Muscle layer of duodenum (tissue), 2 donors: ENCODE results near the gene STK36.

Source experiments
- H3K27ac ChIP-seq: one replicate; pipeline ENCODE4 v1.7.0; 2013; ENCODE audit warnings: mild to moderate bottlenecking, low read length
- H3K27me3 ChIP-seq: one replicate; pipeline ENCODE4 v1.7.0; 2013; ENCODE audit warnings: low read depth, mild to moderate bottlenecking, control low read depth, low read length
- H3K36me3 ChIP-seq, 2 donors: one replicate each; pipeline ENCODE4 v1.7.0; 2013; ENCODE audit warnings: low read length in 2 of 2, control low read depth in 1 of 2, mild to moderate bottlenecking in 1 of 2; ENCODE audit not compliant: insufficient read depth in 2 of 2, control insufficient read depth in 1 of 2
- H3K4me1 ChIP-seq, 2 donors: one replicate each; pipeline ENCODE4 v1.7.0; 2013; ENCODE audit warnings: low read length in 2 of 2, mild to moderate bottlenecking in 2 of 2, control low read depth in 1 of 2, moderate library complexity in 1 of 2; ENCODE audit not compliant: insufficient read depth in 2 of 2, control insufficient read depth in 1 of 2
- H3K4me3 ChIP-seq, 2 donors: one replicate each; pipeline ENCODE4 v1.7.0; 2013; ENCODE audit warnings: low read length in 2 of 2, low read depth in 1 of 2, mild to moderate bottlenecking in 1 of 2
- H3K9me3 ChIP-seq, 2 donors: one replicate each; pipeline ENCODE4 v1.7.0; 2013; ENCODE audit warnings: low read length in 2 of 2, control low read depth in 1 of 2, mild to moderate bottlenecking in 1 of 2; ENCODE audit not compliant: control insufficient read depth in 1 of 2
- donor health status: healthy.

Gene STK36

GRCh38 chr2:218703341-218703740 is 31.5 kb downstream of the STK36 start:
- H3K27me3 ChIP-seq = no peaks in the 10 kb centered on the region
- H3K4me3 ChIP-seq = no peak overlapping the region
- no peak overlapping the region for H3K27ac ChIP-seq
- H3K36me3 ChIP-seq = peaks cover 0 to 20% of the 10 kb centered on the region in 2 donors
- H3K4me1 ChIP-seq = no peaks in the 10 kb centered on the region
- H3K9me3 ChIP-seq = no peaks in the 10 kb centered on the region

- Histone ChIP-seq H3K9me3 (no peaks in the 10 kb centered on the region), H3K36me3 (peaks cover 0 to 6% of the 10 kb centered on the region in 2 donors), H3K4me3 (no peak overlapping the region), H3K27ac (no peak overlapping the region), H3K27me3 (no peaks in the 10 kb centered on the region), H3K4me1 (peaks cover 0 to 8% of the 10 kb centered on the region in 2 donors)
Observed at GRCh38 chr2:218708086-218708485, 36.2 kb downstream of the STK36 start.

GRCh38 chr2:218709908-218710307 is 38.0 kb downstream of the STK36 start:
- H3K4me3 ChIP-seq = peak overlapping the region in 1 of 2 donors; percentile 83
- peaks cover 0 to 8% of the 10 kb centered on the region in 2 donors for H3K4me1 ChIP-seq
- no peak overlapping the region for H3K27ac ChIP-seq
- H3K27me3 ChIP-seq = no peaks in the 10 kb centered on the region
- H3K9me3 ChIP-seq = no peaks in the 10 kb centered on the region
- H3K36me3 ChIP-seq = peaks cover 0 to 6% of the 10 kb centered on the region in 2 donors

GRCh38 chr2:218710334-218710686 is 38.4 kb downstream of the STK36 start:
- no peak overlapping the region for H3K27ac ChIP-seq
- H3K9me3 ChIP-seq = no peaks in the 10 kb centered on the region
- peak overlapping the region; percentile 83 to 84 for H3K4me3 ChIP-seq
- no peaks in the 10 kb centered on the region for H3K27me3 ChIP-seq
- peaks cover 0 to 8% of the 10 kb centered on the region in 2 donors for H3K4me1 ChIP-seq
- peaks cover 0 to 6% of the 10 kb centered on the region in 2 donors for H3K36me3 ChIP-seq

- Histone ChIP-seq H3K4me1 (peaks cover 0 to 8% of the 10 kb centered on the region in 2 donors), H3K27ac (peak within 1 kb of the TSS; percentile 85), H3K9me3 (no peaks in the 10 kb centered on the region), H3K27me3 (no peaks in the 10 kb centered on the region), H3K4me3 (peak within 1 kb of the TSS; percentile 83 to 84), H3K36me3 (peaks cover 0 to 6% of the 10 kb centered on the region in 2 donors)
Observed at GRCh38 chr2:218710687-218711549, 39.0 kb downstream of the STK36 start, which contains the start of gene TTLL4. TSS of gene TTLL4 (plus strand) at chr2:218710835. CDS start at chr2:218737677, 26,842 bp downstream.

GRCh38 chr2:218711550-218711929 is 39.7 kb downstream of the STK36 start:
- peak overlapping the region; percentile 83 to 84 for H3K4me3 ChIP-seq
- peaks cover 0 to 8% of the 10 kb centered on the region in 2 donors for H3K4me1 ChIP-seq
- no peaks in the 10 kb centered on the region for H3K27me3 ChIP-seq
- H3K36me3 ChIP-seq = peaks cover 0 to 6% of the 10 kb centered on the region in 2 donors
- H3K27ac ChIP-seq = peak overlapping the region; percentile 85
- H3K9me3 ChIP-seq = no peaks in the 10 kb centered on the region

GRCh38 chr2:218713922-218714321 is 42.0 kb downstream of the STK36 start:
- H3K9me3 ChIP-seq = no peaks in the 10 kb centered on the region
- H3K27me3 ChIP-seq = no peaks in the 10 kb centered on the region
- H3K36me3 ChIP-seq = peaks cover 0 to 6% of the 10 kb centered on the region in 2 donors
- no peak overlapping the region for H3K27ac ChIP-seq
- H3K4me1 ChIP-seq = peaks cover 0 to 8% of the 10 kb centered on the region in 2 donors
- no peak overlapping the region for H3K4me3 ChIP-seq

GRCh38 chr2:218716070-218716469 is 44.2 kb downstream of the STK36 start:
- Histone ChIP-seq H3K4me1 (peaks cover 0 to 8% of the 10 kb centered on the region in 2 donors), H3K4me3 (no peak overlapping the region), H3K9me3 (no peaks in the 10 kb centered on the region), H3K27me3 (no peaks in the 10 kb centered on the region), H3K27ac (no peak overlapping the region), H3K36me3 (peaks cover 0 to 3% of the 10 kb centered on the region in 2 donors)

GRCh38 chr2:218717262-218717661 is 45.4 kb downstream of the STK36 start:
- Histone ChIP-seq H3K27me3 (no peaks in the 10 kb centered on the region), H3K4me1 (no peaks in the 10 kb centered on the region), H3K27ac (peak overlapping the region; percentile 35), H3K36me3 (no peaks in the 10 kb centered on the region), H3K4me3 (no peak overlapping the region), H3K9me3 (no peaks in the 10 kb centered on the region)

GRCh38 chr2:218718058-218718457 is 46.2 kb downstream of the STK36 start:
- H3K36me3 ChIP-seq = no peaks in the 10 kb centered on the region
- H3K9me3 ChIP-seq = no peaks in the 10 kb centered on the region
- H3K27ac ChIP-seq = no peak overlapping the region
- no peaks in the 10 kb centered on the region for H3K27me3 ChIP-seq
- H3K4me3 ChIP-seq = no peak overlapping the region
- peaks cover 0 to 6% of the 10 kb centered on the region in 2 donors for H3K4me1 ChIP-seq

- no peaks in the 10 kb centered on the region for H3K36me3 ChIP-seq
- H3K27me3 ChIP-seq = no peaks in the 10 kb centered on the region
- H3K4me3 ChIP-seq = no peak overlapping the region
- peaks cover 0 to 6% of the 10 kb centered on the region in 2 donors for H3K4me1 ChIP-seq
- H3K9me3 ChIP-seq = no peaks in the 10 kb centered on the region
- H3K27ac ChIP-seq = no peak overlapping the region
Observed at GRCh38 chr2:218719457-218719856, 47.6 kb downstream of the STK36 start.
